Activated CD4-positive, alpha-beta T cell treated with anti-CD3 and anti-CD28 coated beads for 48 hours (primary cell): Measurements from ENCODE around the gene DHH.

Source experiments
- DNase-seq: peaks from one replicate; pipeline ENCODE4 v3.0.0-alpha.2; 2020

DHH gene

DNA sequence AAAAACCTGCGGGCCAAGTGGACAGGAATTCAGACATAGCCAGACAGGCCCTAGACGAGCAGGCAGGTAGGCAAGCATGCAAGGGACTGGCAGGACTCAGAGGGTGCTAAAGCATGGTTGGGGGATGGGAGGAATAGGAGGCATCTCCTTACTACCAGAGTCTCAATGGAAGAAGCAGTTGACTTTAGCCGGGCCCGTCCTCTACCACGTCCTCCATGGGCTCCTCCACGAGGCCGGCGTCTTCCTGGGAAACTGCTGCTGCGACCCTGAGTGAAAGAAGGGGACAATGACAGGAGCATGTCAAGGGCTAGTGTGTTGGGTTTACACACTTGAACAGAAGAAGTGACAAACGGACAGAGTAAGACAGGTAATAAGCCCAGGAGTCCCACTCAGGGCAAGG lies 45.6 kb downstream of the DHH start:
- DNase-seq: no peak

DNA sequence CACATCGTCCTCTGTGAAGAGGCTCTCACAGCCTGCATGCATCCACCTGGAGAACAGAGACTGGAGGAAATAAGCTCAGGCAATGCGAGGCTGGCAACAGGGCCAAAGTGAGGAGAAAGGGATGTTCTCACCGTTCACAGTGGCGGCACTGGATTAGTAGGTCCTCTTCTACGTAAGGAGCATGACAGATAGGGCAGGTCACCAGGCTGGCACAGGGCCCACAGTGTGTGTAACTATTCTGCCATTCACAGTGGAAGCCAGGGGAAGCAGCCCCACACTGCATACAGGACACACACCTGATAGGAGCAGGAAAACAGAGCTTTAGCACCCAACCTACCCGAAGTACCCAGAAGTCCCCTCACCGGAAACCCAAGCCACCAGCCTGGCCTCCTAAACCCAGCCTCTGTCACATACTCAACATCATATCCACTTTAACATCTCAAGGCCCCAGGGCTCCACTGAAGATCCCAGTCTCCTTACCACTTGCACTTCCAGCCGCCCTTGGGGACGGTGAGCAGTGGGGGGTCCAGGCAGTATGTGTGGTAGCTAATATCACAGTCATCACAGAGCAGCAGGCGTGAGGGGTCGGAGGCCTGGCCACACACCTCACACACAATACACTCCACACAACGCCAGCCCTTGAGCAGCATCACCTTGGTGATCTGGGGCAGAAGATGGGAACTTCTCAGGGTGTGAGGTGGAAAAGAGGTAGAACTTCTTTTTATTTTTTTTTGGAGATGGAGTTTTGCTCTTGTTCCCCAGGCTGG lies 48.3 kb downstream of the DHH start:
- no peak for DNase-seq

DNA sequence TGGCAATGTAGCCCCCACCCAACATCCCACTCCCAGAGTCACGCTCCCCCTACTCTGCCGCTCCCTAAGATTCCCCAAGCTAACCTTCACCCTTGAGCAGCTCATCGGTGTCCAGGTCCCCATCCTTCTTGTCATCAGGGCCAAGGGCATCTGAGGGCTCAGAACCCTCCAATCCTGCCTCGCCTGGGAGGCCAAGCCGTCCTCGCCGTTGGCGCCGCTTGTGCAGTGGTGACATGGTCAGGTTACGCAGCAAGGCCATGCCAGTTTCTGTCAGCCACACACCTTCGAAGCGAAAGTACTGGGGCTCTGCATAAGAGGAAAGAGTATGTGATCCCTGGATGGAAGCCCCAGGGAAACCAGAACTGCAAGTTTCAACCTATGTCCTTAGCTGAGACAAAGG lies 49.9 kb downstream of the DHH start:
- no peak for DNase-seq

DNA sequence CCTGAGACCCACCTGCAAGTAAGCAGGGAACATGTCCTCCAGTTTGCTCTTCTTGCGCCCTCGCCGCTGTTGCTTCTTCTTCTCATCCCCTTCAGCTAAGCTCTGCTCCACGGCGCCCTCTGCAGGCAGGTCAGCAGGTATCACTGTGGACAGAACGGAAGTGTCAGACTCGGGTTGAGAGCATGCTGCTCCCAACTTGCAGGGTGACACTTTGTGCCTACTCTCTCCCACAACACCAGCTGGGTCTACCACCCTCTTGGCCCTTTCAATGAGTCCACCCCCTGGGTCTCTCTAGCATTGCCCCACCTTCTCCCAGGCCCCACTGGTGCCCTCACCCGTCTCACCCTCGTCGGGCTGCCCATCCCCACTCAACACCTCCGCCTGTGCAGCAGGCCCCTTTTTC lies 50.7 kb downstream of the DHH start:
- peak; percentile 90 for DNase-seq

DNA sequence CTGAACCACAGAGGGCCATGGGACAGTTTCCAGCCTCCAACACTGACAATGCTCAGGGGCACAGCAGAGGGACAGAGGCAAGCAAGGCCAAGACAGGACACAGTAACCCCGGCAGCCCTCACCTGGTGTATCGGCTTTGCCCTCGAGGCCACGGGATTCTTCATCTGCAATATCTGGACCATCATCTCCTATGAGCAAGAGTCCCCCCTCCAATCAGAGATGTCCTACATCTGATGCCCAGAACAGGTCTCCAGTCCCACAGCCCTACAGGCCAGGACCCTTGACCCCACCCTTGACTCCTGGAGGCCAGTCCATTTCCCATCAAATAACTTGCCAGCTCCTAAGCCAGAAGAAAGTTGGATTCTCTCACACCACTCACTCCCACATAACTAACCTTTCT lies 51.4 kb downstream of the DHH start:
- no peak for DNase-seq

DNA sequence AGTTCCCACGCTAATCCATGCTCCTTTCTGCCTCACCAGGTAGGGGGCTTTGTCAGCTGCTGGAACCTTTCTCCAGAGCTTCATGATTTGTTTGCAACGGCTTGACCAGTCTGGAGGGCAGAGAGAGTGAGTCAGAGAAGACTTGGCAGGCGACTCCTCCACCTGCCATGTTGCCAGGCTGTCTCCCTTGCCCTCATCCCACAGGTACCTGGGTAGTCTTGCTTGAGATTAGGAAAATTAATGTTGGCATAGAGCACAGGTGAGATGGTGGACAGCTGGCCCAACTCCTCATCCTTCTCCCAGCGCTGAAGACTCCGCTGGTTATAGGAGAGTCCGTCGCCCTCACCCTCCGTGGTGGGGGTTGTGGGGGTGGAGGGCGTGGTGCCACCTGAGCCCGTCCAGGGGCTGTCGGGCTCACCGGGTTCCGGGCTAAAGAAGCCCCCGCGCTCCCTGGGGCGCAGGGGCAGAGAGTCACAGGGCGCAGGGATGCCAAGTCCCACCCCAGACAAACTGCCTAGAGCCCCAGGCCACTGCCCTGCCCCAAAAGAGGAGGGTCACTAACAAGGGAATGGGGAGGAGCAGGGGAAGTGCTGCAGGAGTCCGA lies 52.6 kb downstream of the DHH start:
- DNase-seq: no peak

DNA sequence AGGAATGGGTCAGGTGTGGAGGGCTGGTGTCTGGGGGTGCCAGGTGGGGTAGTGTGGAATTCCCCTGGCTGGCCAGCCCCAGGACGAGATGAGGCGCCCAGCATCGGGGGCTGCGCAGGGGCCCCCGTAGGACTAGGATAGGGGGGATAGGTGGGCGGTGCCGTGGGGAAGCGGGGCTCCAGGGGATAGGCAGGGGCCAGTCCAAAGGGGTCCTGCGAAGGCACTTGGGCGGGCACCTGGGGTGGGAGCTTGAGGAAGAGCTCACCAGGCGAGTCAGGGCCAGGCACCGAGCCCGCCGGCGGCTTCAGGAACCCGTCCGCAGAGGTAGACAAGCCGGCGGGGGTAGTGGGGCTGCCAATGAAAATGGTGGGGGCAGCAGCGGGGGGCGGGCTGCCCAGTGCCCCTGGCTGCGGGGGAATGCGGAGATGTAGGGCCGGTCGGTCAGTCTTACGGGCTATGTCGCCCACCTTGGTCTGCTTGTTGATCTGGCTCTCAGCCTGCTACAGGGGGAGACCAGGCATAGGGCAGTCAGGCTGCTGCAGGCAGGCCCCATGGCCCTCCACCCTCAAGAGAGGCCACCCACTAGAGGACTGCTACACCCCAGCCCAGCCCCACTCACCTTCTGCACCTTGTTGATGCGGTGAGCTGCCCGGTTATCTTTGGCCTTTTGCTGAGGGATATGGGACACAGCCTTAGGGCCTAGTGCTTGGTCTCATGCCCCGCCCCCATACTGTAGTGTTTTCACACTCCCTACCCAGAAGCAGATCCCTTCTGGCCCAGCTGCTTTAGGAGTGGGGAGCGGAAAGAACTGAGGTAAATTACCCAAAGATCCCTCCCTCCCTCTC lies 53.3 kb downstream of the DHH start:
- DNase-seq: no peak

DNA sequence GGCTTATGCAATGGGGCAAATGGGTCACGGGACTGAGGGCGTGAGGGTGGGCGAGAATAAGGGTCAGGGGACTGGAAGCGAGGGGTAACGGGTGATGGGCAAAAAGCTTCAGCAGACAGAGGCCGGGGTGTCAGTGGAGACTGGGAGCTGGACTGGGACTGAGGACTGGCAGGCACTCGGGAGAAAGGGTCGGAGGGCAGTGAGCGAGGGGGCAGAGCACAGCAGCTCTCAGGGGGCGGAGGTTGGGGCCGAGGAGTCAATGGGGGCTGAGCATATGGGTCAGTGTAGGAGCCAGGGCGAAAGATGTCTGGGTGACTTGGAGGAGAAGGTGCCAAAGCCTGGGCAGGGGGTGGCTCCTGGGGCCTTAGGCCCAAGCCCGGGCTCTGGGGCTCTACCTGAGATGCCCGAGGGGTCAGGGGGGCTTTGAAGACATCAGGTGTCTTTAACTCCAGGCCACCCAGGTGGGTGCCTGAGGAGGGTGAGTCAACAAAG lies 54.2 kb downstream of the DHH start:
- DNase-seq: no peak

DNA sequence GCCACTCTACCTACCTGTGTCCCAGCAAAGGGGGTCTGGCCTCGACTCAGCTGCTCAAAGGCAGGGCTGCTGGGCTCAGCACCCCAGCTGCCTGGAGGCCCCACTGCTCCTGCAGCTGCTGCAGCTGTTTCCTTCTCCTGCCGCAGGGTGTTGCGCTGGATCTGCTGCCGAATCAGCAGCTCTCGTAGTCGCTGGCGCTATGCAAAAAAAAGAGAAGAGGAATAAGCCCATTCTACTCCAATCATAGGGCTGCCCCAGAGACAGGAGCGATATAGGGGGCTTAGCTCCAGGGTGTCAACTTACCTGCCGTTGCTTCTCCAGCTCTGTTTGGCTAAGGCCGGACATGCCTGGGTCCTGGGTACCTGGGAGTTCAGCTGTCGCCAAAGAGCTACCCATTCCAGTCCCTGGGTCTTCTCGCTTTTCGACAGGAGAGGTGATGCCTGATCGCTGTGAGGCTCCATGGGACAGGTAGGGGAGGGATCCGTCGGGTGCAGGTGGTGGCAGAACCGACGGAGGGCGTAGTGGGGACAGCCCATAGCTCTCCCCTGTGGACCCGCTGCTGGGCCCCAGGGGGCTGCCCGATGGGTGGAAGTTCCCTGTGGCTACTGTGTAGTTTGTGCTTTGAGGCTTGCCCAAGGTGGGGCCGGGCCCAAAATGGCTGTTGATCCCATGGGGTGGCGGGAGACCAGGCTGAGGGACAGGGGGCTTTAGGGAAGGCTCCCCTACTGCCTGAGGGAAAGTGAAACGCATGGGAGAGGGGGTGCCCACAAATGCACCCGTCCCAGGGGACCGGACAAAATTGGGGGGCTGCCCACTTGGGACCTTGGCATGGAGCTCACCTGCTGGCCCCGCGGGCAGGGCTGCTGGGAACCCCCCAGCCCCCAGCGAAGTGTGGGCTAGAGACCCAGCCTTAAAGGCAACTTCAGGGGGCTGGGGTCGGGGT lies 54.9 kb downstream of the DHH start:
- no peak for DNase-seq

DNA sequence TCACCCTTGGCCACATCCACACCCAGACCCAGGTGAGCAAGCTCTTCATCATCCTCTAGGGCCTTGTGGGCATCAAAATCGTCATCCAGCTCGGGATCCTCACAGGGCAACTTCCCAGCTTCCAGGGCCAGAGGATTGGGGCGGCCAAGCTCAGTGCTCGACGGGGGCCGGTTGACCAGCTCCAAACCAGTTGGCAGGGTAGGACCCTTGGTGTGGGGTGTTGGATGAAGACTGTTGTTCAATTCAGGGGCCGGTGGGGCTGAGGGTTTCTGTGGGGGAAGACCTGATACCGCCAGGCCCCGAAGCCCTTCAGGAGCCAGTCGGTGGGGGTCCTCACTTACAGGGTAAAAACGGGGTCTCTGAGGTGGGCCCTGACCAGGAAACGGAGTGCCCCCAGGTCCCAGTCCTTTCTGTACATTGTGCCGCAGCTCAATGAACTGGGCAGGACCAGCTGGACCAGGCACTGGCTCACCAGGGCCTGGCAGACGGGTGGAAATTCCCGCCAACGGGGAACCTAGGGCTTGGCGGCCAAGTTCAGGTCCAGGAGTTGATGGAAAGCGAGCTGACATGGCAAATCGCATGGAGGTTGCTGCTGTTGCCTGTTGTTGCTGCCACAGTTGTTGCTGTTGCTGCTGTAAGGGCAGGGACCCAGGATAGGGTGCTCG lies 56.2 kb downstream of the DHH start:
- DNase-seq: no peak

DNA sequence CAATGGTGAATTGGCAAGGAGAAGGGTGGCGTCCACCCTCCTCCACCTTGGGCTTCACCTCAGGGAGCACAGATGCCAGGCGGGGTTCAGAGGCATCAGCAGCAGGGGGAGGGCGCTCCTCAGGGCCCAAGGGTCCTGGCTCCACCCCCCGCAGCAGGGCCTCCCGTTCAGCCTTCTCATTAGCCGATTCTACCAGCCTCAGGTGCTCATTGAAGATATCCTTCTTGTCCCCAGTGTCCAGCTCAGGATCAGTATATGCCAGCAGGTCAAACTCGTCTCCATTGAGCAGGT lies 56.7 kb downstream of the DHH start:
- no peak for DNase-seq

DNA sequence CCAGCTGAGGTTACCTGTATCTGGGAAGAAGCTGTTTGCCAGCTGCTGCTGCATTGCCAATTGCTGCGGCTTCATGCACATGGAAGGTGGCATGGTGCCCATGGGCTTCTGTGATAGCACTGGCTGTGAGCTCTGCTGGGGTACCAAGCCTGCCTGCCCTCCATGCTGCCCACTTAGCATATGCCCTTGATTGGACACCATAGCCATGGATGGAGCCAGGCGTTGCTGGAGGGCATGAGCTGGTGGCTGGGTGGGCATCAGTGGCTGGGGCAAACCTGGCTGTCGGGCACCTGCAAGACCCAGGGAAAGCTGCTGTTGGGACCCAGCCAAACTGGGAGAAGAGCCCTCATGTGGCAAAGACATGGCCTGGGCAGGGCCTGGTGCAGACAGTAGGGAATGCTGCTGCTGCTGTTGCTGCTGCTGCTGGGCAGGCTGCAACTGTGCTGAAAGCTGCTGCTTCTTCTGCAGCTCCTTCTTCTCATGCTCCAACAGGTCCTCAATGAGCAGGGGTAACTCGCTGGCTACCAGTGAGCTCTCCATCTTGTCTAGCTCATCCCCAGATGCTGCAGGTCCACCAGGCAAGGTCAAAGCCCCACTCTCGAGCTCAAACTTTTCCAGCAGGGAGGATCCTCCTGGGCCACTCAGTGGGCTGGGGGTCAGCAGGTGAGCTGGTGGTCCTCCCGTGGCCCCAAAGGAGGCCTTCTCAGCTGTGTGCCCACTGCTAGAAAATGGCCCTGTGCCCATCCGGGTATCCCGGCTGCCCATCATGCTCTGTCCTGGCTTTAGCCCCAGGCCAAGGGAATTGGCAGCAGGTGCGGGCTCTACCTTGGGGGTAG lies 57.3 kb downstream of the DHH start:
- no peak for DNase-seq
